HEK293T (cell line): Measurements from ENCODE around the gene ASPSCR1.

ENCODE experiments used
- ELF4 ChIP-seq: fragments of 450-650 bp; IDR thresholded peaks from 2 replicates; pipeline ENCODE4 v1.6.1; 2017; ENCODE audit warnings: antibody characterized with exemption
- FOXA1 ChIP-seq: fragments of 450-650 bp; IDR thresholded peaks from 2 replicates; pipeline ENCODE4 v1.6.1; 2016; ENCODE audit warnings: mild to moderate bottlenecking
- FOXK2 ChIP-seq: fragments of 450-650 bp; IDR thresholded peaks from 2 replicates; pipeline ENCODE4 v1.6.1; 2016; ENCODE audit warnings: mild to moderate bottlenecking
- FOXM1 ChIP-seq: fragments of 450-650 bp; IDR thresholded peaks from 2 replicates; pipeline ENCODE4 v1.6.1; 2017; ENCODE audit warnings: mild to moderate bottlenecking, borderline replicate concordance
- L3MBTL2 ChIP-seq: fragments of 450-650 bp; conservative IDR thresholded peaks from 2 replicates; pipeline ENCODE4 v1.6.1; 2016; ENCODE audit warnings: mild to moderate bottlenecking
- LEF1 ChIP-seq: fragments of 450-650 bp; IDR thresholded peaks from 2 replicates; pipeline ENCODE4 v1.6.1; 2017; ENCODE audit warnings: mild to moderate bottlenecking, borderline replicate concordance
- SUZ12 ChIP-seq: fragments of 450-650 bp; IDR thresholded peaks from 2 replicates; pipeline ENCODE4 v1.6.1; 2016; ENCODE audit warnings: mild to moderate bottlenecking
- TARDBP ChIP-seq: fragments of 450-650 bp; IDR thresholded peaks from 2 replicates; pipeline ENCODE4 v1.6.1; 2016

DNA sequence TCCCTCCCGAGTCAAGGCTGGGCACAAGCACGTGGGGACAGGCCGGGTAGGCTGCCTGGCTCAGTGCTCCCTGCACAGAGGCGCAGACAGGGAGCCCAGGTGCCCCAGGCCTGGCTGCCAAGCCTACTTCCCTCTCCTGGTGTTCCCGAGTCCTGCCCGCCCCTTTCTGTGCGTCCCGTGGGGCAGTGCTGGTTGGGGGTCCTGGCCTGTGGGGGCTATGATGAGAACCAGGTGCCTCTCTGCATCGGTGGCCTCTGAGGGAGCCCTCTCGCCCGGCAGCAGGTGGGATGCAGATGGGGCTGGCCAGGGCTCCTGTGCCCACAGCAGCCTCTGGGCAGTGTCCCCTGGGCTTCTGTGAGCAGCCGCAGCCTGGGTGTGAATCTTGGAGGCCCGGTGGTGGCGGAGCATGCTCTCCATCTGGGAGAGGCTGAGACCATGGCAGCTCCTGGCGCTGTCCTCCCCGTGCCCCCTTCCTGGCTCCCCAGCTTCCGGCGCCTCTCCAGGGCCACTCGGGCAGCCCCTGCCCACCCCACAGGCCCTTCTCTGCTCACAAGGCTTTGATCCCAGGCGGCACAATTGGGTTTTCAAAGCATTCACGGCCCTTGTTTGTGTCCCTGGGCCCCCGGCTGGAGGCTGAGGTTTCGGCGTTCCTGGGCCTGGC, 38.0 kb downstream of the ASPSCR1 start:
- TF ChIP-seq FOXM1 (no peak), TARDBP (no peak), ELF4 (no peak), FOXA1 (no peak), LEF1 (no peak), SUZ12 (no peak), FOXK2 (no peak), L3MBTL2 (no peak)
